Limb (tissue), 2 donors: ENCODE measurements around the gene IL15.
"Not testable (repeated sequence)": the region's sequence is repeated elsewhere in the genome, so short reads cannot be mapped to it uniquely, and the experiment has no call there.

Source experiments
- DNase-seq, 2 donors: peaks; one replicate each; pipeline ENCODE4 v3.0.0-alpha.2; 2016; ENCODE audit errors: extremely low spot score in 2 of 2

IL15 gene

DNA sequence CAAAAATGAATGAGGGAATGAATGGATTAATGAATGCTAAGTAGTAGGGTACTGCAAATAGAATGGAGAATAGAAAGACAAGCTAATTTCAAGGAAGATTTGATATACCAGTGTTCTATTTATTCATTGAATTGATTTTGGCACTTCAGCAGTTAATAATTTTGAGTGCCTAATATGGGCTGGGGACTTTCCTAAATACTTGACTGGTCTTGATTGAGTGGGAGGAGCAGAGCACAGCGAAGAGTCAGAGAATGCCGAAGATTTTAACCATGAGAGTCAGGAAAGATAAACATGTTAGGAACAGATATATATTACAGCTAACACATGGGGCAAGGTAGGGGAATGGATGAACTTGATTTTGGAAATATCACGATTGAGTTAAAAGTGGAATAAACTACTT, 10.6 kb downstream of the IL15 start:
- no peak for DNase-seq

DNA sequence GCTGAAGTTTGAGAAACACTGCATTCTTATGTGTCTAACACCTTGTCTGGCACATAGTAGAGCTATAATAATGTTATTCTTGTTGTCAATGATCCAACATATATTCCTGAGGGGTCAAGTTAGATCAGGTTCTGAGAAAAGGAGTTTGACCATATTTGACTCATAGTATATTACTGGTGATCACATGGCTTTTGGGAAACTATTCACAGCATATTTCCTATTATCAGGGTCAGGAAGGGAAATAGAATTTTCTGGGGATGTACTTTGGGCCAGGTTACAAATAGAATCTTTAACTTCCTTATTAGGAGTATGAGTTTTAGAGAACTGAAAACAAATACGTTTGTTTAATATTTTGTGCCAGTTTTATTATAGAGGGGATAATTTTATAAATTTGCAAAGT, 11.6 kb downstream of the IL15 start:
- no peak for DNase-seq

DNA sequence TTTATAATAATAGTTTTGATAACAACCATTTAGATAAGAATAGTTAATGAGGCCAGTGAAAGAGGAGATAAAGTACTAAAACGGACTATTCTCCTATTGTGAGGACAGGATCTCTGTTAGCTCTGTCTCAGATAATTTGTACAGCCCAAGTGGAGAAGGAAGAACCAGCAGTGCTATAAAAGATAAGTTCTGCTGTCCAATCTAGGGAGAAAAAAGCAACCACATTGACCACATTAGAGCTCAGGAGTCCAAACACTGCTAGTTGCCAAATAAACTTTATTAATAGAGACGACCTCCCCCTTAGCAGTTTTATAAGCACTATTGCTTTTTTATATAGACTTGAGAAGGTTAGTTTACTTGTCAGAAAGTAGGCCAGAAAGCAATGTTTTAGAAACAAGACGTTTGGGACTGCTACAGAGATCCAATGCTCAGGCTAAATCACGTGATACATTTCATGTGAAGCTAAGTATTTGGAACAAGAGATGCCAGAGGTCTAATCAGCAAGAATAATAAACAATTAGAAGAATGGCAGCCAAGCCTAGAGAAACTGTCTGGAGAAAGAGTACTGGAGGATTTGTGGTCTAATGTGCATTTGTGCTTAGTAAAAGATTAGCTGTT, 15.9 kb downstream of the IL15 start:
- peak in 1 of 2 donors; percentile 12 for DNase-seq

DNA sequence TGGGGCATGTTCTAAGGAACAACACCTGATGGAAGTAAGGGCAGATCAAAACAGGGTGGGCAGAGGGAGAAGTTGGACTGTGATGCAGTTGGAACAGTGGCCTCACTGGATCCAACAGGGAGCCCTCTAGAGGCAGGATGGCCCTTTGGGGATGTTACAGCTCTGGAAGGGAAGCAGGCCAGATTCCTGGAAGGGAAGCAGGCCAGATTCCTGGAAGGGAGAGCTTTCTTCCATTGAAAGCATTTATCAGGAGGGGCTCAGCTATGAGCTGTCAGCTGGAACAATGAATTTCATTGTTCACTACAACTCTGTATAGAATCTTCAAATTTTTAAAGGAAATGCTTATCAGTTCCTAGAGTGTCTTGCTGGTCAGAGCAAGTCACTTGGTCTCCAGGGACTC, 17.7 kb downstream of the IL15 start:
- DNase-seq: peak in 1 of 2 donors; percentile 10

DNA sequence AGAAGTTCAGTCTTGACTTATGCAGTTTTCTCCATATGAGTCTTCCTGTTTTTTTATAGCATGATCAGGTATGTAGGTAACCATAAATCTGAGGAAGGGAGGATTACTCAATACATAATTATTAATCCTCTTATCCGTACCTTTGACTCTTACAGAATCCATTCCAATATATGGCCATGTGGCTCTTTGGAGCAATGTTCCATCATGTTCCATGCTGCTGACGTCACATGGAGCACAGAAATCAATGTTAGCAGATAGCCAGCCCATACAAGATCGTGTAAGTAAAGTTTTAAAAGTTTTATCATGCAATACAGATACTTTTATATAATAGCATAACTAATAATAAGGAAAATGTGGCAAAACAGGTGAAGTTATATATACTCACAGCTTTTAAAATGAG, 19.6 kb downstream of the IL15 start:
- no peak for DNase-seq

DNA sequence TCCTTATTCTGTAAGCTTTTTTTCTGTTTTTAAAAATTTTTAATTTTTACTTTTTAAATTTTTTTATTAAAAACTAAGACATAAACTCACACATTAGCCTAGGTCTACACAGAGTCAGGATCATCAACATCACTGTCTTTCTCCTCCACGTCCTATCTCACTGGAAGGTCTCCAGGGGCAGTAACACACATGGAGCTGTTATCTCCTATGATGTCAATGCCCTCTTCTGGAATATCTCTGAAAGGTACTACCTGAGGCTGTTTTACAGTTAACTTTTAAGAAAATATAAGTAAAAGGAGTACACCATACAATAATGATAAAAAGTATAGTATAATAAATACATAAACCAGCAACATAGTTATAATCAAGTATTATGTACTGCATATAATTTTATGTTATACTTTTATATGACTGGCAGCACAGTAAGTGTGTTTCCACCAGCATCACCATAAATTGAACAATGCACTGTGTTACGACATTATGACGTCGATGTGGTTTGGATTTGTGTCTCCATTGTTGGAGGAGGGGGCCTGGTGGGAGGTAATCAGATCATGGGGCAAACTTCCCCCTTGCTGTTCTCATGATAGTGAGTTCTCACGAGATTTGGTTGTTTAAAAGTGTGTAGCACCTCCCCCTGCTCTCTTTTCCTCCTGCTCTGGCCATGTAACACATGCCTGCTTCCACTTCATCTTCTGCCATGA, 21.3 kb downstream of the IL15 start:
- DNase-seq: no peak

DNA sequence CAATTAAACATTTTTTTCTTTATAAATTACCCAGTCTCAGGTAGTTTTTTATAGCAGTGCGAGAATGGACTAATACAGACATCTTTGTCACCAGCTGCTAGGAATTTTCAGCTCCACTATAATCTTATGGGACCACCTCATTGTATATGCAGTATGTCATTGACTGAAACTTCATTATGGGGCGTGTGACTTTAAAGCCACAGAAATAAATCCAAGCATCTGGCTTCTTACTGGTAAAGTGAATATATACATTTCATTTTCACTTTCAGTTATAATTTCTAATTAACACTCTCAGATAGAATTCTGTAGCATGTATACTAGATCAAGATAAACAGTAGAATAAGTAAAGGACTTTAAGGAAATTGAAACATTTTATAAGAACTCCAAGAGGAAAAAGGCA, 21.9 kb downstream of the IL15 start:
- no peak for DNase-seq

DNA sequence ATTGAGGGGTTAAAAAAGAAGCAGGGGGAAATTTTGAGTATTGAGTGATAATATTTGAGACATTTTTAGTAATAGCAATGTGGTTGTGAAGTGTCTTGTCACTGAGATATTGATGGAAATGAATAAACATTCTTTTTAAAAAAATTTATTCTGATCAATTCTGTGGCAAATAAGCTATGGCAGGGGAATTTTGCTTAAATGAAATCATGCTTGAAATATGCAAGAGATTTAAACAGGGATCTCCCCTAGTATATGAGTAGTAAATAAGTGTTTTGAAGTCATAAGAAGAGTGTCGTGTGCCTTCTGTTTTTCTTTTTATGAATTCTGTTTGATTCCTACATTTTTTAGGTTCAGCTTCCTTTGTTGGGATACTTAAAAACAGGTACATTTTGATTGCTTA, 23.2 kb downstream of the IL15 start:
- DNase-seq: no peak

DNA sequence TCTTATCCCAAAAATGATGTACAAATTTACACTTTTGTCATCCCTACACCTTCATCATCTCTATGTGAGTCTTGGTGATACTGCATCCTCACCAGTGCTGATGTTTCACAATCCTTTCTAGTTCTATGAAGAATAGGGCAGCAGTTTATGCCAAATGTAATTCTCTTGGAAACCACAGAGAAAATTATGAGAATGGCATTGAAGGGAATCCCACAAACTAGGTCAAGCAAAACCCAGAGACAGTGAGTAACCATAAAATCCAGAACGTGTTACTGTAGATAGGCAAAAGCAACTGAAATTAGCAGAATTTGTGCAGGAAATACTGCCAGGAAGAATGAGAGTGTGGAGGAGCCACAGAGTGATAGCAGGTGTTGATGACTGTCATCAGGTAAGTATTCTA, 24.5 kb downstream of the IL15 start:
- no peak for DNase-seq

DNA sequence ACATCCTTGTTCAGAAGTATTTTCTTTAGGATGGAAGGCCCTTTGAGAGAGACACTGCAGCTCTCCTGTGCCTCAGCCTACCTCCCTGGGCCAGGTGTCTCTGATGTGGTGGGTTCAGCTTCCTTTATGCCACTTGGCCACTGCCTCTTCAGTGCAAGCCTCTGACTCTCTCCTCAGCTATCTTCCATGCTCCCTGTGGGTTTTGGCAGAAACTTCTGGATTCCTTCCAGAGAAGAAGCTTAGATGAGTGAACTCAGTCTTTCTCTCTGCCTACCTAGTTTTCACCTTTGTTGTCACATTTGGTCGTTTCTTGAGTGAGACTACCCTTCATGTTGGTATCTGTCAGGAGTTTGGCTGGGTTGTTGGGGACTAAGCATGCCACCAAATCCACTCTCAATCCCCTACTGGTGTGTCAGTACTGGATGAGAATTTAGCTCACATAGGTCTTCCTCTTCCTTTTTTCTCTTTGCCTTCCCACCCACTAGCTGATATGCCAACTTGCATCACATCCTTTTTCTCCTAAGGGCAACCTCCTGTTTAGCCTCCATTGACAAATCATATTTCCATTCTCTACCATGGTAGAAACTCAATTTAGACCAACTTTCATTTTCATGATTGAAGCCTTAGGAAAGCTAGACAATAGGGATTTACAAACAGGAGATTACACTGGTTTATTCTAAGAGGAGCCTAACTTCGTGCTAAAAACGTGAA, 32.0 kb downstream of the IL15 start:
- no peak for DNase-seq

DNA sequence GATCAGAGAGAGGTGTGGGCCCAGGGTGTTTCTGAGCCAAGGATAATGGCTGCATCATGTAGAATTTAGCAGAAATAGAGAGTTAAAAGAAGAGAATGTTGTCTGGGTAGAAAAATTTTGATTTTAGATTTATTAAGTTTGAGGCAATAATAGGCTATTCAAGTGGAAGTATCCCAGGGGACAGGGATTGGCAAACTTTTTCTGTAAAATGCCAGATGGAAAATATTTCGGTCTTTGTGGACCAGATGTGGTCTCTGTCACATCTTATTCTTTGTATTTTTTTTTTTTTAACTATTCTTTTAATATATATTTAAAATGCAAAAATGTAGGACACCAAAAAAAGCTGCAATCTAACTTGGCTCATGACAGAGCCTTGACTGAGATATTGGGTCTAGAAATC, 33.1 kb downstream of the IL15 start:
- no peak for DNase-seq

DNA sequence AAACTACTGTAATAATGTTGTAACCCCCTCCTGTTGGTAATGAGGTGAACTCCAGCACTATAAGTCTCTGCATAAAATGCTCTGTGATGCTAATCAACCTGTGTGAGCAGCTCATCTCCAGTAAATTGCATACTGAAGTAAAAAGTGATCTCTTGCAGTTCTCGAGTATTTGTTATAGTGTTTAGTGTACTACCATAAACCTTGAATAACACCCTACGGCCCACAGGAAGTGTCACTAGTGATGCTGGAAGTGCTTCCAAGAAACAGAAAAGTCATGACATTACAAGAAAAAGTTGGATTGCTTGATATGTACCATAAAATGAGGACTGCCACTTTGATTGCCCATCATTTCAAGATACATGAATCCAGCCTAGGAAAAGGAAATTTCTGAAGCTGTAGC, 39.0 kb downstream of the IL15 start:
- no peak for DNase-seq

DNA sequence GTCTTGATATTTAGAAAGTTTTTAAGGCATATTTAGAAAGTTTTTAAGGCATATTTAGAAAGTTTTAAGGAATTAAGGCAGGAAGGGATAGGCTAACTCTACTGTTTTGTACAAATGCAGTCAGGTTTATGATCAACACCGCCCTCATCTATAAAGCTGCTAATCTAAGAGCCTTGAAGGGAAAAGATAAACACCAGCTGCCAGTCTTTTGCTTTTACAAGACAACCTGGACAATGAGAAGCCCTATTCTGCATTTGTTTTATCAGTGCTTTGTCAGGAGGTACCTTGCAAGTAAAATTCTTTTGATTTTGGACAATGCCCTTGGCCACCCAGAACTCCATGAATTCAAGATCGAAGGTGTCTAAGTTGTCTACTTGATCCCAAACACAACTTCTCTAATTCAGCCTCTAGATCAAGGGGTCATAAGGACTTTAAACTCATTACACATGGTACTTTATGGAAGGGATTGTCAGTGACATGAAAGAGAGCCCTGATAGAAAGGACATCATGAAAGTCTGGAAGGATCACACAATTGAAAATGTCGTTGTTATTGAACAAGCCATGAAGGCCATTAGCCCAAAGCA, 39.8 kb downstream of the IL15 start:
- no peak for DNase-seq

DNA sequence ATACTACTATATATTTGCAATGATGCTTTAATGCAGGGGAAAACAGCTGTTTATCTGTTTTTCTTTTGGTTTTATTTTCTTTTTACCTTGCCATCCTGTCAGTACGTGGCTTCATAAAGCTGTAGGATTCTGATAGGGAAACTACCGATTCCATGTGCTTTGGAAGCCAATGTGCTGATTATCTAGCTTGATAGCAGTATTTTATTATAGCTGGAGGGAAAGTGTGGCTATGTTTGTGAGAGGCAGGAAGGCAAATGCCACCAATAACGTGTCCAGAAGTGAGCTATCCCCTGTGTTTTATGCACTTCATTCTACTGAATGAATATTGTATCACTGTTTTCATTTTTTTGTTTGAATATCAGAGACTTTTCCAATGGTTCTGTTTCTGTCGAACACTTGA, 43.7 kb downstream of the IL15 start:
- DNase-seq: no peak

DNA sequence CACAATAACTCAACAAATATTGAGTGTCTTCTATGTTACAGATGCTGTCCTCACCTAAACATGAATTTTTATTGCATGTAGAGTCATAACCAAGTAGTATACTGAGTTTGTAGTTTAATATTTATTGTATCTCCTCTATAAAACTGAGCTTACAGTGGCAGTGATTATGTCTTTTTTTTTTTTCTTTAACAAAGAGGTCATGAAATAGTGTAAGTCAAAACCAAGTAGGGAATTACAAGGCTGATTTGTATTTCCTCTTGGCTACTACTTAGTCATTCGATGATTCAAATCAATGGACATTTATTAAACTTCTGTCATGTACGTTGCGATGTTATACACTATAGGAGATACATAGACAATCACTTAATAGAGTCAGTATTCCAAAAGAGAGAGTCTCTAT, 48.4 kb downstream of the IL15 start:
- no peak for DNase-seq

DNA sequence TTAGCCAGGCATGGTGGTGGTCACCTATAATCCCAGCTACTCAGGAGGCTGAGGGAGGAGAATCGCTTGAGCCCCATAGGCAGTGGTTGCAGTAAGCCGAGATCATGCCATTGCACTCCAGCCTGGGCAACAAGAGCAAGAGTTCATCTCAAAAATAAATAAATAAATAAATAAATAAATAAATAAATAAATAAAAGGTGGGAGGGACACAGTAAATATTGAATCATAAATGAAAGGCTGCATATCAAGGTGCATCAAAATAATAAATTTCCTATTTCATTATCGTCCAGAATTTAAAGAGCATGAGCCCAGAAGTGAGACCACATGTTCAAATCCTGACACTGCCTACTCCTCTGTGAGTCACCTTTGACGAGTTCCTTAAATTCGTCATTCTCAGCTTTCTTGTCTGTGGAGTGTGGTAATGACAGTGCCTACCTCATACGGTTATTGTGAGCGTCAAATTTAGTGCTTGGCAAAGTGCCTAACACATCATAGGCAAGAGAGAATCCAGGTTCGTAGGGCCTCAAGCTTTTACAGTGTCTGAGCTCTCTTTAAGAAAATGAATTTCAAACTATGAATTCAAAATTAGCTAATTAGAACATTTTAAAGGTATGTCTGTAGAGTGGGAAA, 49.9 kb downstream of the IL15 start:
- no peak for DNase-seq

DNA sequence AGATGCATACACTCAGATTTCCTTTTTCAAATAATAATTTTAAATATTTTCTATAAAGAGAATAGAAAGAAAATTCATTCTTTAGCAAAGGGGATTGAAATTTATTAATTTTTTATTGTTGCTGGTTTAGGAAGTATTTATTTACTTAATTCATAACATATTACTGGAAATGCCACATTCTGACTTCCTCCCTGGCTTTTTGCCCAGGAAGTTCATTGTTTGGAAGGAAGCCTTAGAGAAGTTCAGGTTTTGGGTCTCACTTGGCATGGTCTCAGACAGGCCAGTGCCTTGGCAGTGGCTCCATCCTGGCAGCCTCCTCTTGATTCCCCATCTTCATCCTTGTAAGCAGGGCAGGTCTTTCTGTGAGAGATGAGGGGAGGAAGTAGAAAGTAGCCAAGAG, 50.5 kb downstream of the IL15 start:
- DNase-seq: no peak

DNA sequence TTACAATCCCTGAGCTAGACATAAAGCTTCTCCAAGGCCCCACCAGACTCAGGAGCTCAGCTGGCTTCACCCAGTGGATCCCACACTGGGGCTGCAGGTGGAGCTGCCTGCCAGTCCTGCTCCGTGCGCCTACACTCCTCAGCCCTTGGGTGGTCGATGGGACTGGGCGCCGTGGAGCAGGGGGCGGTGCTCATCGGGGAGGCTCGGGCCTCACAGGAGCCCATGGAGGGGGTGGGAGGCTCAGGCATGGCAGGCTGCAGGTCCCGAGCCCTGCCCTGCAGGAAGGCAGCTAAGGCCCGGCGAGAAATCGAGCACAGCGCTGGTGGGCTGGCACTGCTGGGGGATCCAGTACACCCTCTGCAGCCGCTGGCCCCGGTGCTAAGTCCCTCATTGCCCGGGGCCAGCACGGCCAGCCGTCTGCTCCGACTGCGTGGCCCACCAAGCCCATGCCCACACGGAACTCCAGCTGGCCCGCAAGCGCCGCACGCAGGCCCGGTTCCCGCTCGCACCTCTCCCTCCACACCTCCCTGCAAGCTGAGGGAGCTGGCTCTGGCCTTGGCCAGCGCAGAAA, 53.4 kb downstream of the IL15 start:
- not testable (repeated sequence) for DNase-seq

DNA sequence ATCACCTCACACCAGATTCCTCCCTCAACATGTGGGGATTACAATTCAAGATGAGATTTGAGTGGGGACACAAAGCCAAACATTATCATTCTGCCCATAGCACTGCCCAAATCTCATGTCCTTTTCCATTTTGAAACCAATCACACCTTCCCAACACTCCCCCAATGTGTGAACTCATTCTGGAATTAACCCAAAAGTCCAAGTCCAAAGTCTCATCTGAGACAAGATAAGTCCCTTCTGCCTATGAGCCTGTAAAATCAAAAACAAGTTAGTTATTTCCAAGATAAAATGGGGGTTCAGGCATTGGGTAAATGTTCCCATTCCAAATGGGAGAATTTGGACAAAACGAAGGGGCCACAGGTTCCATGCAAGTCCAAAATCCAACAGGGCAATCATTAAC, 54.9 kb downstream of the IL15 start:
- DNase-seq: not testable (repeated sequence)

DNA sequence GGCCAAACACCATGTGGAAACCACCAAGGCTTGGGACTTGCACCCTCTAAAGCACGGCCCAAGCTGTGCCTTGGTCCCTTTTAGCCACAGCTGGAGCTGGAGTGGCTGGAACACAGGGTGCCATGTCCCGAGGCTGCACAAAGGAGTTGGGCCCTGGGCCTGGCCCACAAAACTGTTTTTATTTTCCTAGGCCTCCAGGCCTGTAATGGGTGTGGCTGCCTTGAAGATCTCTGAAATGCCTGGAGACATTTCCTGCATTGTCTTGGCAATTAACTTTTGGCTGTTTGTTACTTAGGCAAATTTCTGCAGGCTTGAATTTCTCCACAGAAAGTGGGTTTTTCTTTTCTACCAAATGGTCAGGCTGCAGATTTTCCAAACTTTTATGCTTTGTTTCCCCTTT, 55.7 kb downstream of the IL15 start:
- no peak for DNase-seq

DNA sequence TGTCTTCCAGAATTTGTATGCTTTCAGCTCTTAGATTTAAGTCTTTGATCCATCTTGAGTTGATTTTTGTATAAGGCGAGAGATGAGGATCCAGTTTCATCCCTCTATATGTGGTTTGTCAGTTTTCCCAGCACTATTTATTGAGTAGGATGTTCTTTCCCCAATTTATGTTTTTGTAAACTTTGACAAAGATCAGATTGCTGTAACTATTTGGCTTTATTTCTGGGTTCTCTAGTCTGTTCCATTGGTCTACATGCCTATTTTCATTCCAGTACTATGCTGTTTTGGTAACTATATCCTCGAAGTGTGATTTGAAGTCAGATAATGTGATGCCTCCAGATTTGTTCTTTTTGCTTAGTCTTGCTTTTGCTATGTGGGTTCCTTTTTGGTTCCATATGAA, 60.7 kb downstream of the IL15 start:
- DNase-seq: no peak
